Nephron (organoid): ENCODE results near the gene FTO.

Experiments used
- H3K27ac Mint-ChIP-seq, 3 experiments: 2 replicates each; pipeline ENCODE4 v1.8.0; 2020; ENCODE audit warnings: mixed read lengths in 3 of 3, mild to moderate bottlenecking in 2 of 3, moderate library complexity in 1 of 3
- H3K27me3 Mint-ChIP-seq: 2 replicates; pipeline ENCODE4 v1.8.0; 2021; ENCODE audit warnings: low read depth, mild to moderate bottlenecking, moderate library complexity, mixed read lengths
- H3K36me3 Mint-ChIP-seq: 2 replicates; pipeline ENCODE4 v1.8.0; 2020; ENCODE audit warnings: low read depth, mixed read lengths
- H3K4me1 Mint-ChIP-seq: 2 replicates; pipeline ENCODE4 v1.8.0; 2020; ENCODE audit warnings: mixed read lengths
- H3K4me3 Mint-ChIP-seq, 3 experiments: 2 replicates each; pipeline ENCODE4 v1.8.0; 2020; ENCODE audit warnings: mild to moderate bottlenecking in 3 of 3, mixed read lengths in 3 of 3, moderate library complexity in 2 of 3
- H3K9me3 Mint-ChIP-seq: 2 replicates; pipeline ENCODE4 v1.8.0; 2020; ENCODE audit warnings: mixed read lengths
- CTCF ChIP-seq, 3 experiments: fragments of 200-600 bp; sonication (generic); IDR thresholded peaks; one replicate each; pipeline ENCODE4 v1.5.0; 2021; ENCODE audit warnings: antibody characterized with exemption in 3 of 3; ENCODE audit not compliant: unreplicated experiment in 3 of 3

The FTO gene

GRCh38 chr16:54062361-54063278 is 358.7 kb downstream of the FTO start:
- Mint-ChIP-seq H3K36me3 (no peaks in the 10 kb centered on the region), H3K4me3 (no peak overlapping the region), H3K27me3 (peaks cover 7% of the 10 kb centered on the region), H3K27ac (no peak overlapping the region), H3K4me1 (peaks cover 23% of the 10 kb centered on the region), H3K9me3 (no peaks in the 10 kb centered on the region)
- no peak for TF ChIP-seq CTCF (IDR thresholded peaks at IDR 0.05; ENCODE audit: unreplicated experiment in 3 of 3)

- no peak for TF ChIP-seq CTCF (IDR thresholded peaks at IDR 0.05; ENCODE audit: unreplicated experiment in 3 of 3)
- H3K27ac Mint-ChIP-seq, result no peak overlapping the region
Measured at GRCh38 chr16:54063279-54063773, 359.4 kb downstream of the FTO start.

GRCh38 chr16:54066451-54067105 is 362.6 kb downstream of the FTO start:
- Mint-ChIP-seq H3K27ac (no peak overlapping the region), H3K4me3 (no peak overlapping the region), H3K4me1 (peaks cover 19% of the 10 kb centered on the region), H3K27me3 (peaks cover 7% of the 10 kb centered on the region), H3K36me3 (no peaks in the 10 kb centered on the region), H3K9me3 (no peaks in the 10 kb centered on the region)
- no peak for TF ChIP-seq CTCF (IDR thresholded peaks at IDR 0.05; ENCODE audit: unreplicated experiment in 3 of 3)

More at GRCh38 chr16:54063279-54063773, 359.4 kb downstream of the FTO start:
- no peaks in the 10 kb centered on the region for H3K36me3 Mint-ChIP-seq
- H3K27me3 Mint-ChIP-seq, result peaks cover 7% of the 10 kb centered on the region
- peaks cover 29% of the 10 kb centered on the region for H3K4me1 Mint-ChIP-seq
- no peak overlapping the region for H3K4me3 Mint-ChIP-seq
- no peaks in the 10 kb centered on the region for H3K9me3 Mint-ChIP-seq

- Mint-ChIP-seq H3K36me3 (no peaks in the 10 kb centered on the region), H3K27ac (no peak overlapping the region), H3K4me1 (peaks cover 22% of the 10 kb centered on the region), H3K9me3 (no peaks in the 10 kb centered on the region), H3K4me3 (no peak overlapping the region), H3K27me3 (peaks cover 7% of the 10 kb centered on the region)
- TF ChIP-seq CTCF (IDR thresholded peaks at IDR 0.05; ENCODE audit: unreplicated experiment in 3 of 3), result no peak
Measured at GRCh38 chr16:54067322-54068065, 363.5 kb downstream of the FTO start.

GRCh38 chr16:54068212-54068611 is 364.3 kb downstream of the FTO start:
- Mint-ChIP-seq H3K9me3 (peaks cover under 1% of the 10 kb centered on the region), H3K27me3 (peaks cover 3% of the 10 kb centered on the region), H3K36me3 (no peaks in the 10 kb centered on the region), H3K4me1 (peaks cover 15% of the 10 kb centered on the region), H3K4me3 (no peak overlapping the region), H3K27ac (peak overlapping the region in 1 of 3 experiments; percentile 32)
- TF ChIP-seq CTCF (IDR thresholded peaks at IDR 0.05; ENCODE audit: unreplicated experiment in 3 of 3), result no peak
